ENCODE results near the gene HDAC9.

Gene HDAC9

GRCh38 chr7:18894155-18894554 lies 398.6 kb downstream of the HDAC9 start:
- DNase-seq (ENCODE audit: low read depth, low spot score), result no peak
- Histone ChIP-seq H3K9ac (ENCODE audit: insufficient read length, low read depth) (no peak overlapping the region), H3K27me3 (ENCODE audit: insufficient read depth, insufficient read length) (no peaks in the 10 kb centered on the region), H3K9me3 (ENCODE audit: insufficient read depth, low read length) (no peaks in the 10 kb centered on the region), H3K36me3 (ENCODE audit: insufficient read depth, insufficient read length, low read length) (no peaks in the 10 kb centered on the region), H3K4me1 (ENCODE audit: insufficient read depth, insufficient read length) (no peaks in the 10 kb centered on the region), H3K4me3 (ENCODE audit: insufficient read length, low read depth) (no peak overlapping the region)
- TF ChIP-seq ZNF274 (IDR thresholded peaks at IDR 0.05; ENCODE audit: low read depth, low read length) (no peak), YY1 (IDR thresholded peaks at IDR 0.05; ENCODE audit: insufficient read depth, insufficient read length) (no peak), SUZ12 (IDR thresholded peaks at IDR 0.05; ENCODE audit: extremely low read depth, insufficient read depth, insufficient read length) (no peak)

GRCh38 chr7:18895456-18895855 lies 399.9 kb downstream of the HDAC9 start:
- Histone ChIP-seq H3K4me3 (ENCODE audit: insufficient read length, low read depth) (no peak overlapping the region), H3K9me3 (ENCODE audit: insufficient read depth, low read length) (no peaks in the 10 kb centered on the region), H3K9ac (ENCODE audit: insufficient read length, low read depth) (no peak overlapping the region), H3K27me3 (ENCODE audit: insufficient read depth, insufficient read length) (no peaks in the 10 kb centered on the region), H3K36me3 (ENCODE audit: insufficient read depth, insufficient read length, low read length) (no peaks in the 10 kb centered on the region), H3K4me1 (ENCODE audit: insufficient read depth, insufficient read length) (no peaks in the 10 kb centered on the region)
- no peak for TF ChIP-seq SUZ12 (IDR thresholded peaks at IDR 0.05; ENCODE audit: extremely low read depth, insufficient read depth, insufficient read length)
- TF ChIP-seq ZNF274 (IDR thresholded peaks at IDR 0.05; ENCODE audit: low read depth, low read length), result no peak
- no peak for TF ChIP-seq YY1 (IDR thresholded peaks at IDR 0.05; ENCODE audit: insufficient read depth, insufficient read length)
- no peak for DNase-seq (ENCODE audit: low read depth, low spot score)

GRCh38 chr7:18896343-18896975 lies 400.9 kb downstream of the HDAC9 start:
- H3K4me3 ChIP-seq (ENCODE audit: insufficient read length, low read depth), result no peak overlapping the region
- no peak for TF ChIP-seq ZNF274 (IDR thresholded peaks at IDR 0.05; ENCODE audit: low read depth, low read length)
- TF ChIP-seq YY1 (IDR thresholded peaks at IDR 0.05; ENCODE audit: insufficient read depth, insufficient read length), result no peak
- TF ChIP-seq SUZ12 (IDR thresholded peaks at IDR 0.05; ENCODE audit: extremely low read depth, insufficient read depth, insufficient read length), result no peak
- H3K36me3 ChIP-seq (ENCODE audit: insufficient read depth, insufficient read length, low read length), result no peaks in the 10 kb centered on the region
- DNase-seq (ENCODE audit: low read depth, low spot score), result no peak
- H3K9ac ChIP-seq (ENCODE audit: insufficient read length, low read depth), result no peak overlapping the region
- H3K4me1 ChIP-seq (ENCODE audit: insufficient read depth, insufficient read length), result no peaks in the 10 kb centered on the region
- H3K9me3 ChIP-seq (ENCODE audit: insufficient read depth, low read length), result no peaks in the 10 kb centered on the region
- no peaks in the 10 kb centered on the region for H3K27me3 ChIP-seq (ENCODE audit: insufficient read depth, insufficient read length)

GRCh38 chr7:18900236-18900635 lies 404.7 kb downstream of the HDAC9 start:
- H3K4me3 ChIP-seq (ENCODE audit: insufficient read length, low read depth), result no peak overlapping the region
- DNase-seq (ENCODE audit: low read depth, low spot score), result no peak
- no peak for TF ChIP-seq YY1 (IDR thresholded peaks at IDR 0.05; ENCODE audit: insufficient read depth, insufficient read length)
- no peak for TF ChIP-seq SUZ12 (IDR thresholded peaks at IDR 0.05; ENCODE audit: extremely low read depth, insufficient read depth, insufficient read length)
- no peak for TF ChIP-seq ZNF274 (IDR thresholded peaks at IDR 0.05; ENCODE audit: low read depth, low read length)
- no peaks in the 10 kb centered on the region for H3K36me3 ChIP-seq (ENCODE audit: insufficient read depth, insufficient read length, low read length)
- H3K9me3 ChIP-seq (ENCODE audit: insufficient read depth, low read length), result no peaks in the 10 kb centered on the region; the same call in 1 of the 2 replicates
- H3K9ac ChIP-seq (ENCODE audit: insufficient read length, low read depth), result no peak overlapping the region
- H3K27me3 ChIP-seq (ENCODE audit: insufficient read depth, insufficient read length), result no peaks in the 10 kb centered on the region
- no peaks in the 10 kb centered on the region for H3K4me1 ChIP-seq (ENCODE audit: insufficient read depth, insufficient read length)

GRCh38 chr7:18900803-18901202 lies 405.3 kb downstream of the HDAC9 start:
- Histone ChIP-seq H3K9ac (ENCODE audit: insufficient read length, low read depth) (no peak overlapping the region), H3K36me3 (ENCODE audit: insufficient read depth, insufficient read length, low read length) (no peaks in the 10 kb centered on the region), H3K9me3 (ENCODE audit: insufficient read depth, low read length) (no peaks in the 10 kb centered on the region; the same call in 1 of the 2 replicates), H3K4me3 (ENCODE audit: insufficient read length, low read depth) (no peak overlapping the region), H3K4me1 (ENCODE audit: insufficient read depth, insufficient read length) (no peaks in the 10 kb centered on the region), H3K27me3 (ENCODE audit: insufficient read depth, insufficient read length) (no peaks in the 10 kb centered on the region)
- TF ChIP-seq ZNF274 (IDR thresholded peaks at IDR 0.05; ENCODE audit: low read depth, low read length), result no peak
- TF ChIP-seq SUZ12 (IDR thresholded peaks at IDR 0.05; ENCODE audit: extremely low read depth, insufficient read depth, insufficient read length), result no peak
- TF ChIP-seq YY1 (IDR thresholded peaks at IDR 0.05; ENCODE audit: insufficient read depth, insufficient read length), result no peak
- no peak for DNase-seq (ENCODE audit: low read depth, low spot score)

GRCh38 chr7:18901351-18901750 lies 405.8 kb downstream of the HDAC9 start:
- H3K36me3 ChIP-seq (ENCODE audit: insufficient read depth, insufficient read length, low read length), result no peaks in the 10 kb centered on the region
- H3K4me1 ChIP-seq (ENCODE audit: insufficient read depth, insufficient read length), result no peaks in the 10 kb centered on the region
- no peak overlapping the region for H3K9ac ChIP-seq (ENCODE audit: insufficient read length, low read depth)
- no peak overlapping the region for H3K4me3 ChIP-seq (ENCODE audit: insufficient read length, low read depth)
- no peak for DNase-seq (ENCODE audit: low read depth, low spot score)
- H3K27me3 ChIP-seq (ENCODE audit: insufficient read depth, insufficient read length), result no peaks in the 10 kb centered on the region
- no peak for TF ChIP-seq SUZ12 (IDR thresholded peaks at IDR 0.05; ENCODE audit: extremely low read depth, insufficient read depth, insufficient read length)
- TF ChIP-seq ZNF274 (IDR thresholded peaks at IDR 0.05; ENCODE audit: low read depth, low read length), result no peak
- H3K9me3 ChIP-seq (ENCODE audit: insufficient read depth, low read length), result no peaks in the 10 kb centered on the region; the same call in 1 of the 2 replicates

- H3K9me3 ChIP-seq (ENCODE audit: insufficient read depth, low read length), result no peaks in the 10 kb centered on the region; the same call in 1 of the 2 replicates
- TF ChIP-seq YY1 (IDR thresholded peaks at IDR 0.05; ENCODE audit: insufficient read depth, insufficient read length), result no peak
- TF ChIP-seq SUZ12 (IDR thresholded peaks at IDR 0.05; ENCODE audit: extremely low read depth, insufficient read depth, insufficient read length), result no peak
- no peak for TF ChIP-seq ZNF274 (IDR thresholded peaks at IDR 0.05; ENCODE audit: low read depth, low read length)
- H3K36me3 ChIP-seq (ENCODE audit: insufficient read depth, insufficient read length, low read length), result no peaks in the 10 kb centered on the region
- DNase-seq (ENCODE audit: low read depth, low spot score), result no peak
- no peaks in the 10 kb centered on the region for H3K27me3 ChIP-seq (ENCODE audit: insufficient read depth, insufficient read length)
- H3K4me3 ChIP-seq (ENCODE audit: insufficient read length, low read depth), result no peak overlapping the region
- H3K9ac ChIP-seq (ENCODE audit: insufficient read length, low read depth), result no peak overlapping the region
- H3K4me1 ChIP-seq (ENCODE audit: insufficient read depth, insufficient read length), result no peaks in the 10 kb centered on the region
Observed at GRCh38 chr7:18901982-18902421, 406.5 kb downstream of the HDAC9 start.
